SK-N-MC (cell line): Measurements from ENCODE around the gene GKN1.

Experiments
- EZH2 ChIP-seq: fragments of 200-600 bp; sonication (generic); IDR thresholded peaks from one replicate; pipeline ENCODE4 v1.6.1; 2017; ENCODE audit warnings: antibody characterized with exemption
- POLR2AphosphoS5 ChIP-seq: IDR thresholded peaks from 2 replicates; pipeline ENCODE4 v1.6.1; 2012; ENCODE audit warnings: mild to moderate bottlenecking, low read depth, low read length, borderline replicate concordance

DNA sequence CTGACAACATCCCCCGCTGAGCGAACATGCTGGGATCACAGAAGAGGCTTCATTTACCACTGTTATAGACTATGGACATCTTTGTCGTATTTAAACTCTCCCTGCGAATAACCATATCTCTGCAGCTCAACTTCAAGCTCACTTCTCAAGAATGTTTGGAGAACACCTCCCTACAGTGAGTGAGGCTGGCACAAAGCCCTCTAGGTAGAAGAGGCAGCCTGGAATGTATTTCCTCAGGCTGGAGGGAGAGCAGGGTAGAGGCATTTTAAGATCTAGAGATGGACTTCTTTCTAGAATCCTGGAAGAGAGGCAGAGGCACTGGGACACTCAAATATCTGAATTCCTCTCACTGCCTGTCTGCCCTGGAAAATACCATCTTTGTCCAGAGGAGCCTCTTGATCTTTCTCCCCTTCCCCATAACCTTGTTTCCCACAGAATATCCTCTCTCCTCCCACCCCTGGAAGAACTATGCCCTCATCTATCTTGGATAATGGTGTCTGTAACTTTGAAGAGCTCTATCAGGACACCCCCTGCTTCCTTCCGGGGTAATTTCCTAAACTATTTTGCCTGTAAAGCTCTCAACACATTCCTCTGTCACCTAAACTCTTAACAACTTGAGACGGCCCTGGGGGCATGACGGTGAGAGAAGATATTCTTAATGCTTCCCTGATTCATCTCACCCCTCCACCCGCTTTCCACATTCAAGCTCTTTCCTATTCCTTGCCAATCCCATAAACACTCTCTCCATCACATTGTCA is 36.2 kb downstream of the GKN1 start:
- no peak for TF ChIP-seq EZH2
- TF ChIP-seq POLR2AphosphoS5 = peak; percentile 81; the same call in 1 of the 2 replicates
